Mesenchymal stem cell (in vitro differentiated cells and primary cell): ENCODE measurements around the gene FLYWCH1.

Source experiments
- DNase-seq: peaks from one replicate; pipeline ENCODE4 v3.0.0-alpha.2; 2013
- H2AFZ ChIP-seq: one replicate; pipeline ENCODE4 v1.6.1; 2013; ENCODE audit warnings: low read depth, mild to moderate bottlenecking, control low read depth, inconsistent platforms, low read length, moderate library complexity
- H2AK5ac ChIP-seq: 2 replicates; pipeline ENCODE4 v1.6.1; 2013; ENCODE audit warnings: low read length, moderate library complexity, mild to moderate bottlenecking, inconsistent platforms; ENCODE audit not compliant: severe bottlenecking
- H2BK120ac ChIP-seq: one replicate; pipeline ENCODE4 v1.6.1; 2013; ENCODE audit warnings: low read depth, mild to moderate bottlenecking, inconsistent platforms, low read length, moderate library complexity
- H2BK12ac ChIP-seq, 2 experiments: one replicate each; pipeline ENCODE4 v1.6.1; 2013; ENCODE audit warnings: inconsistent platforms in 2 of 2, low read length in 2 of 2, mild to moderate bottlenecking in 2 of 2, moderate library complexity in 2 of 2, control low read depth in 1 of 2
- H2BK15ac ChIP-seq: one replicate; pipeline ENCODE4 v1.6.1; 2013; ENCODE audit warnings: mild to moderate bottlenecking, low read depth, inconsistent platforms; ENCODE audit not compliant: poor library complexity, severe bottlenecking
- H2BK5ac ChIP-seq: 2 replicates; pipeline ENCODE4 v1.6.1; 2013; ENCODE audit warnings: low read depth, mild to moderate bottlenecking, low read length, control low read depth, inconsistent platforms; ENCODE audit not compliant: poor library complexity, severe bottlenecking
- H3K14ac ChIP-seq, 2 experiments: one replicate each; pipeline ENCODE4 v1.6.1; 2013; ENCODE audit warnings: inconsistent platforms in 2 of 2, low read length in 2 of 2, control low read depth in 1 of 2, mild to moderate bottlenecking in 1 of 2, moderate library complexity in 1 of 2
- H3K18ac ChIP-seq, 2 experiments: one replicate each; pipeline ENCODE4 v1.6.1; 2013; ENCODE audit warnings: inconsistent platforms in 2 of 2, low read length in 2 of 2, control low read depth in 1 of 2, low read depth in 1 of 2, mild to moderate bottlenecking in 1 of 2
- H3K23ac ChIP-seq, 2 experiments: one replicate each; pipeline ENCODE4 v1.6.1; 2013; ENCODE audit warnings: inconsistent platforms in 2 of 2, low read length in 2 of 2, mild to moderate bottlenecking in 2 of 2, moderate library complexity in 2 of 2, control low read depth in 1 of 2
- H3K27ac ChIP-seq: 2 replicates; pipeline ENCODE4 v1.5.1; 2013; ENCODE audit warnings: mild to moderate bottlenecking, moderate library complexity, low read length, control low read depth, inconsistent platforms; ENCODE audit not compliant: poor library complexity, severe bottlenecking
- H3K27me3 ChIP-seq, 2 experiments: 2 replicates each; pipeline versions ENCODE4 v1.6.1 to v1.7.0; 2013; ENCODE audit warnings: low read length in 2 of 2, mild to moderate bottlenecking in 2 of 2, moderate library complexity in 2 of 2, control low read depth in 1 of 2, inconsistent platforms in 1 of 2; ENCODE audit not compliant: control insufficient read depth in 1 of 2, insufficient read depth in 1 of 2
- H3K36me3 ChIP-seq, 2 experiments: 2 replicates each; pipeline versions ENCODE4 v1.6.1 to v1.7.0; 2013; ENCODE audit warnings: low read length in 2 of 2, control low read depth in 1 of 2, inconsistent platforms in 1 of 2, low read depth in 1 of 2, mild to moderate bottlenecking in 1 of 2; ENCODE audit not compliant: insufficient read depth in 2 of 2, control insufficient read depth in 1 of 2
- H3K4ac ChIP-seq, 2 experiments: one replicate each; pipeline ENCODE4 v1.6.1; 2013; ENCODE audit warnings: inconsistent platforms in 2 of 2, low read length in 2 of 2, mild to moderate bottlenecking in 2 of 2, moderate library complexity in 2 of 2, control low read depth in 1 of 2, low read depth in 1 of 2
- H3K4me1 ChIP-seq: 2 replicates; pipeline ENCODE4 v1.6.1; 2013; ENCODE audit warnings: low read depth, low read length, control low read depth; ENCODE audit not compliant: control insufficient read depth, insufficient read depth
- H3K4me2 ChIP-seq: 2 replicates; pipeline ENCODE4 v1.6.1; 2013; ENCODE audit warnings: low read length, mild to moderate bottlenecking, inconsistent platforms; ENCODE audit not compliant: poor library complexity, severe bottlenecking
- H3K4me3 ChIP-seq, 2 experiments: 2 replicates each; pipeline versions ENCODE4 v1.5.1 to v1.7.0; 2013; ENCODE audit warnings: low read length in 2 of 2, mild to moderate bottlenecking in 2 of 2, control low read depth in 1 of 2, low read depth in 1 of 2; ENCODE audit not compliant: insufficient read depth in 1 of 2
- H3K79me1 ChIP-seq: replicated peaks from 2 replicates; pipeline ENCODE4 v1.6.1; 2013; ENCODE audit warnings: mild to moderate bottlenecking, control low read depth, low read length, inconsistent platforms; ENCODE audit not compliant: poor library complexity, severe bottlenecking
- H3K9ac ChIP-seq: 2 replicates; pipeline ENCODE4 v1.7.0; 2013; ENCODE audit warnings: mild to moderate bottlenecking, low read length, moderate library complexity
- H3K9me3 ChIP-seq: 2 replicates; pipeline ENCODE4 v1.7.0; 2013; ENCODE audit warnings: mild to moderate bottlenecking, low read length; ENCODE audit not compliant: control insufficient read depth
- H4K8ac ChIP-seq: one replicate; pipeline ENCODE4 v1.6.1; 2013; ENCODE audit warnings: inconsistent platforms, mild to moderate bottlenecking, low read length, moderate library complexity
- H4K91ac ChIP-seq: one replicate; pipeline ENCODE4 v1.6.1; 2013; ENCODE audit warnings: mild to moderate bottlenecking, low read length, inconsistent platforms
- WGBS: methylation state at CpG from one replicate; pipeline ENCODE4 v1.1.7; 2013; ENCODE audit warnings: mixed read lengths; 5-methylcytosine and 5-hydroxymethylcytosine counted together

The FLYWCH1 gene

DNA sequence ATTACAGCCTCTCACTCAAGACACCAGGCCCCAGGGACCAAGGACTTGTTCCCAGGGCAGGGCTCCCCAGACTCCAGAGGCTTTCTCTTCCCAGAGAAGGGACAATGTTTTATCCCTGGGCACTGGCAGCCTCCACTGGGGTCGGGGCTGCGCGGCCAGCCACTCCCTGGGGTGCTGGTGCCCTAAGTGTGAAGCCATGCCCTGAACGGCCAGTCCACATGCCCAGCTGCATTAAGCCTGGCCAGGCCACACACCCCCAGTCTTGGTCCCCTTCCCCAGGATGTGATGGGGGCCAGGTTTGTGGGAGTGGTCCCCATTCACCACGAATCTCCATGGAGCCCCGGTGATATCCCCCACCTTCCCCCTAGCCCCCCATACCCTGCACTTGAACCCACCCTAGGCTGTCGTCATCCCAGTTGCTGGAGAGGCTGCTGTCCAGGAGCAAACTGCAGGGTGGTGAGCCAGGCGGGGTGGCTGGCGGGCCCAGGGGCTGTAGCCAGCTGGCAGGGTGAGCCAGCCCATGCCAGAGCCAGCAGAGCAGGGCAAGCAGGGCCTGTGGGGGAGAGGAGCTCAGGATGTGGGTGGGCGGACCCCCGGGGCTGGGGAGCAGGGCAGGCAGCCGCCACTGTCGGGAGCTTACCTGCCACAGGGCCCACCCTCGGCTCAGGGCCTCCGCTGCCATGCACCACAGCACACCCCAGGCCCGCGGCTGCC is 62.0 kb downstream of the FLYWCH1 start:
- H3K9me3 ChIP-seq = no peaks in the 10 kb centered on the region
- no peak overlapping the region for H4K91ac ChIP-seq
- DNase-seq = no peak
- peaks cover 0 to 52% of the 10 kb centered on the region in 2 experiments for H3K36me3 ChIP-seq
- 95% methylated on average over 14 of the region's 17 CpGs for WGBS
- no peak overlapping the region for H2BK12ac ChIP-seq
- peaks cover 18% of the 10 kb centered on the region for H3K79me1 ChIP-seq
- H2BK120ac ChIP-seq = no peak overlapping the region
- no peak overlapping the region for H3K27ac ChIP-seq
- no peak overlapping the region for H3K23ac ChIP-seq
- H3K4me1 ChIP-seq = peaks cover 35% of the 10 kb centered on the region
- no peak overlapping the region for H3K9ac ChIP-seq
- H4K8ac ChIP-seq = no peak overlapping the region
- H3K18ac ChIP-seq = no peak overlapping the region
- no peak overlapping the region for H3K4me2 ChIP-seq
- H2AK5ac ChIP-seq = no peak overlapping the region
- no peak overlapping the region for H3K4ac ChIP-seq
- peaks cover 0 to 1% of the 10 kb centered on the region in 2 experiments for H3K27me3 ChIP-seq
- peak overlapping the region in 1 of 2 experiments; percentile 29 for H3K4me3 ChIP-seq
- no peak overlapping the region for H2AFZ ChIP-seq
- H3K14ac ChIP-seq = no peak overlapping the region
- no peak overlapping the region for H2BK15ac ChIP-seq
- no peak overlapping the region for H2BK5ac ChIP-seq

DNA sequence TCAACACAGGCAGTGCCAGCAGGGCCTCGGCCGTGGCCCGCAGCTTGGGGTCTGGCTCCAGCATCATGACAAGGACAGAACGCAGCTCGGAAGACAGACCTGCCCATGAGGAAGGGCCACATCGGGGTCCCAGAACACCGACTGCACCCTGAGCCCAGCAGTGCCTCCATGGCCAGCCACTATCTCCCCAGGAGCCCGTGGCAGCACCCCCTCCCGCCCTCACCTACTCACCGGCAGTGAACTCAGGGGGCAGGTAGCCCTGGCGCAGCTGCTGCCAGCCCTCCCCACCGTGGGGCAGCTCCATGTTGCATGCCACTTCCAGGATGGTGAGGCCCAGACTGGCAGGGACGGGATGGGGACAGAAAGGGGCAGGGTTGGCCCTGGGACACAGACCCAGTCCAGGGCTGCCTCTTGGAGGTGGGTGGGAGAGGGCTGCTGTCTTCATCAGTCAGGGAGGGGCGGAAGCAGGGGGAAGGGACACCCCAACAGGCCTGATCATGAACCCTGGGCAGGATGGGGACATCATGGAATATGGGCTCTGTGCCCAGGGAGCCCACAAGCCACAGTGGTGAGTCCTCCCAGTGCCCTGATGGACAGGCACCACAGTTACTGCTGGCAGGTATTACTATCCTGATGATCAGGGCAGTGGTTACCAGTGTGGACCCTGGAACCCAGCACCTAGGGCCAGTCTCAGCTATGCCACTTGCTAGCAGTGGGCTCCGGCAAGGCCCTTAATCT is 62.8 kb downstream of the FLYWCH1 start:
- no peak overlapping the region for H3K14ac ChIP-seq
- DNase-seq = no peak
- H2BK12ac ChIP-seq = no peak overlapping the region

DNA sequence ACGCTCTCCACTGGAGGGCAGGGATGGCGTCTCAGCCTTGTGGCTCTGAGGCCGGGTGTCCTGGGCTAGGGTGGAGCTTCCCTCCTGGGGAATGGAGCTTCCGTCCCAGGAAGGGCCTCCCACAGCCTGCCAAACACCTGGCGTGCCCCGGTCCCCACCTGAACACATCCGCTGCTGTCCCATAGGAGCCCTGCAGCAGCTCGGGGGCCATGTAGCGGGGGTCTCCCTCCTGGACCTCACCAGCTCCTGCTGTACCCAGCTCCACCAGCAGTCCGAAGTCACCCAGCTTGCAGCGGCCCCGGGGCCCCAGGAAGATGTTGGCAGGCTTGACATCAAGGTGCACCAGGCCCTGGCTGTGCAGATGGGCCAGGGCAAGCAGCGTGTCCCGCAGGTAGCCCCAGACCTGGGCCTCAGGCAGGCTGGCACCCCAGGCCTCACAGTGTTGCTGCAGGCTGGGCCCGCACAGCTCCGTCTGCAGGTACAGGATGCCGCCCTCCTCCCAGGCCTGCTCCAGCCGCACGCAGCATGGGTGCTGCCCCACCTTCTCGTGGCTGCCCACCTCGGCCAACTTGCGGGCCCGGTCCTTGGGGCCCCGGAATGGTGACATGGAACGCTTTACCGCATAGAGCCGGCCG is 63.5 kb downstream of the FLYWCH1 start:
- Histone ChIP-seq H3K23ac (no peak overlapping the region), H3K36me3 (peaks cover 0 to 52% of the 10 kb centered on the region in 2 experiments), H3K18ac (no peak overlapping the region), H2BK120ac (no peak overlapping the region), H2AFZ (no peak overlapping the region), H3K4ac (no peak overlapping the region), H2AK5ac (no peak overlapping the region), H3K14ac (no peak overlapping the region), H3K27ac (no peak overlapping the region), H3K9ac (no peak overlapping the region), H3K27me3 (no peaks in the 10 kb centered on the region), H4K8ac (no peak overlapping the region), H3K9me3 (no peaks in the 10 kb centered on the region), H3K4me3 (no peak overlapping the region), H2BK12ac (no peak overlapping the region), H4K91ac (no peak overlapping the region), H2BK5ac (no peak overlapping the region), H3K4me1 (peaks cover 33% of the 10 kb centered on the region), H3K4me2 (no peak overlapping the region), H3K79me1 (peaks cover 21% of the 10 kb centered on the region), H2BK15ac (no peak overlapping the region)
- DNase-seq = no peak
- 96% methylated on average over 28 of the region's 28 CpGs for WGBS

More for the DNA sequence above, 62.8 kb downstream of the FLYWCH1 start:
- WGBS = 96% methylated on average over 14 of the region's 15 CpGs
- Histone ChIP-seq H3K27ac (no peak overlapping the region), H3K79me1 (peaks cover 22% of the 10 kb centered on the region), H4K8ac (no peak overlapping the region), H3K18ac (no peak overlapping the region), H3K4me3 (no peak overlapping the region), H4K91ac (no peak overlapping the region), H3K36me3 (peaks cover 0 to 52% of the 10 kb centered on the region in 2 experiments), H3K4me2 (no peak overlapping the region), H2AK5ac (no peak overlapping the region), H3K9ac (no peak overlapping the region), H2AFZ (no peak overlapping the region), H3K9me3 (no peaks in the 10 kb centered on the region), H2BK120ac (no peak overlapping the region), H3K4me1 (peaks cover 32% of the 10 kb centered on the region), H2BK5ac (no peak overlapping the region), H2BK15ac (no peak overlapping the region), H3K23ac (no peak overlapping the region), H3K27me3 (no peaks in the 10 kb centered on the region), H3K4ac (no peak overlapping the region)

DNA sequence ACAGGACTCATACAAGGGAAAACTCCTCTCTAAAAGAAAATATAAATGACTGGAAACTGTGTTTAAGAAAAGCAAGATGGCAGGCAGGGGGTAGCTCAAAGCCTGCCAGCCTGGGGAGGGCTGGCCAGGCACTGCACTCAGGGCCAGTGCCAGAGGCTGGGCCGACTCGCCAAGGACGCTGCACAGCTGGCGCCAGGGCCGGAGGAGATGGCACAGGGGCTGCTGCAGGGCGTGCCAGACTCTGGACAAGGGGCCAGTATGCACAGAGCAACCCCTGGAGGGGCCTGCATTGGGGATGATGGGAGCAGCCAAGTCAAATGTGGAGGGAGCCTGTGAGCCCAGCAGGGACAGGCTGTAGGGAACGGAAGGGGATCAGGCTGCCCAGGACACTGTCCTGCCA is 64.5 kb downstream of the FLYWCH1 start:
- H3K27me3 ChIP-seq = no peaks in the 10 kb centered on the region

More for the DNA sequence above, 64.5 kb downstream of the FLYWCH1 start:
- Histone ChIP-seq H4K91ac (no peak overlapping the region), H3K79me1 (peaks cover 20% of the 10 kb centered on the region), H3K14ac (no peak overlapping the region), H2BK5ac (no peak overlapping the region), H2BK120ac (no peak overlapping the region), H3K9me3 (no peaks in the 10 kb centered on the region), H2AK5ac (no peak overlapping the region), H2BK12ac (no peak overlapping the region), H3K27ac (no peak overlapping the region), H3K9ac (no peak overlapping the region), H4K8ac (peak overlapping the region; percentile 7), H3K4me2 (no peak overlapping the region), H3K4me1 (peaks cover 30% of the 10 kb centered on the region), H3K4ac (no peak overlapping the region), H2BK15ac (no peak overlapping the region), H3K4me3 (no peak overlapping the region), H3K36me3 (peaks cover 0 to 50% of the 10 kb centered on the region in 2 experiments), H3K18ac (no peak overlapping the region), H2AFZ (no peak overlapping the region), H3K23ac (no peak overlapping the region)
- DNase-seq = no peak
- WGBS = 96% methylated on average over 7 of the region's 7 CpGs
